Body of pancreas (tissue), 4 donors: ENCODE measurements around the gene PARK7.

Experiments used
- POLR2A ChIP-seq, 3 donors: fragments of 450-650 bp; IDR thresholded peaks; one replicate each; pipeline ENCODE4 v1.6.1; 2016; ENCODE audit warnings: antibody characterized with exemption in 3 of 3, mild to moderate bottlenecking in 2 of 3
- TF ChIP-seq, protein P1 (sequence below), 7 experiments: fragments of 450-650 bp in 4 of 7; fragments of 200-600 bp in 3 of 7; sonication (generic) in 3 of 7; IDR thresholded peaks; one replicate each; pipeline ENCODE4 v1.5.1; 2016 to 2019; ENCODE audit warnings: antibody characterized with exemption in 7 of 7

DNA sequence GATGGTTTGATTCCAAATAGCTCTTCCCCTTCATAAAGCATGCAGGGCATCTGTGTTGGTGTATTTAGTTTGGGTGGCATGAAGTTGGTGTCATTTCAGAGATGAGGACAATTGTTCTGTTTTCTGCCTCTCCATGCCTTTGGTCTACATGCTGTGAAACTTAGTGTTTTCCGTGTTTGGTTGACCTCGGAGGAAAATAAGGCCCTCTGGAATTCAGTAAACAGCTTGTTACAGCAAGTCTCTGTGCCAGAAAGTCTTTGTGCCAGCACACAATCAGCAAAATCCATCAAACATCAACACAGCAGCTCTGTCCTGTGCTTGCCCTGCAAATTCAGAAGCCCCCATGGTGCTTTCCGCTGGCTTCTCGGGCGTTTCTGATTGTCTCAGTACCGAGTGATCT lies 9.5 kb downstream of the PARK7 start:
- TF ChIP-seq, protein P1, sequence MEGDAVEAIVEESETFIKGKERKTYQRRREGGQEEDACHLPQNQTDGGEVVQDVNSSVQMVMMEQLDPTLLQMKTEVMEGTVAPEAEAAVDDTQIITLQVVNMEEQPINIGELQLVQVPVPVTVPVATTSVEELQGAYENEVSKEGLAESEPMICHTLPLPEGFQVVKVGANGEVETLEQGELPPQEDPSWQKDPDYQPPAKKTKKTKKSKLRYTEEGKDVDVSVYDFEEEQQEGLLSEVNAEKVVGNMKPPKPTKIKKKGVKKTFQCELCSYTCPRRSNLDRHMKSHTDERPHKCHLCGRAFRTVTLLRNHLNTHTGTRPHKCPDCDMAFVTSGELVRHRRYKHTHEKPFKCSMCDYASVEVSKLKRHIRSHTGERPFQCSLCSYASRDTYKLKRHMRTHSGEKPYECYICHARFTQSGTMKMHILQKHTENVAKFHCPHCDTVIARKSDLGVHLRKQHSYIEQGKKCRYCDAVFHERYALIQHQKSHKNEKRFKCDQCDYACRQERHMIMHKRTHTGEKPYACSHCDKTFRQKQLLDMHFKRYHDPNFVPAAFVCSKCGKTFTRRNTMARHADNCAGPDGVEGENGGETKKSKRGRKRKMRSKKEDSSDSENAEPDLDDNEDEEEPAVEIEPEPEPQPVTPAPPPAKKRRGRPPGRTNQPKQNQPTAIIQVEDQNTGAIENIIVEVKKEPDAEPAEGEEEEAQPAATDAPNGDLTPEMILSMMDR (IDR thresholded peaks at IDR 0.05), result no peak
- TF ChIP-seq POLR2A (IDR thresholded peaks at IDR 0.05), result no peak
